Suprapubic skin (tissue), 4 donors: Measurements from ENCODE around the gene DOCK8. TPM values are rescaled to one million over a fixed set of nuclear protein-coding genes. Genes with fewer than 3 reads are reported as not detected.

Source experiments
- DNase-seq, 2 donors: peaks; one replicate each; pipeline ENCODE4 v3.0.0-alpha.2; 2019; ENCODE audit warnings: low spot score in 2 of 2
- H3K27ac ChIP-seq: fragments of 200-600 bp; sonication (generic); one replicate; pipeline ENCODE4 v1.5.1; 2019
- H3K27me3 ChIP-seq: fragments of 200-600 bp; sonication (generic); one replicate; pipeline ENCODE4 v1.5.1; 2019
- H3K36me3 ChIP-seq: fragments of 200-600 bp; sonication (generic); one replicate; pipeline ENCODE4 v1.5.1; 2019
- H3K4me1 ChIP-seq: fragments of 200-600 bp; sonication (generic); one replicate; pipeline ENCODE4 v1.5.1; 2019
- H3K4me3 ChIP-seq: fragments of 200-600 bp; sonication (generic); one replicate; pipeline ENCODE4 v1.5.1; 2019; ENCODE audit warnings: mild to moderate bottlenecking
- H3K9me3 ChIP-seq: fragments of 200-600 bp; sonication (generic); one replicate; pipeline ENCODE4 v1.5.1; 2019
- CTCF ChIP-seq, 2 donors: fragments of 200-600 bp in 1 of 2; fragments of 450-650 bp in 1 of 2; sonication (generic) in 1 of 2; IDR thresholded peaks; one replicate each; pipeline ENCODE4 v1.5.1; 2016 to 2019; ENCODE audit warnings: antibody characterized with exemption in 2 of 2, mild to moderate bottlenecking in 1 of 2, moderate library complexity in 1 of 2
- EP300 ChIP-seq: sonication (generic); formaldehyde crosslinking; IDR thresholded peaks from one replicate; pipeline ENCODE4 v1.6.1; 2017; ENCODE audit warnings: antibody characterized with exemption
- POLR2A ChIP-seq, 2 donors: fragments of 450-650 bp; IDR thresholded peaks; one replicate each; pipeline ENCODE4 v1.6.1; 2017; ENCODE audit warnings: antibody characterized with exemption in 2 of 2, mild to moderate bottlenecking in 2 of 2, moderate library complexity in 2 of 2
- POLR2AphosphoS5 ChIP-seq, 3 donors: sonication (generic); formaldehyde crosslinking; IDR thresholded peaks; one replicate each; pipeline ENCODE4 v1.6.1; 2017; ENCODE audit warnings: antibody characterized with exemption in 3 of 3
- WGBS: methylation state at CpG from one replicate; pipeline ENCODE4 v1.1.5; 2018; 5-methylcytosine and 5-hydroxymethylcytosine counted together
- total RNA-seq, 4 donors: library from RNA; depleted of rRNA; stranded (reverse); fragments of >200 nt; gene quantifications; one replicate each; pipeline ENCODE4 v1.1.0, GENCODE V29; 2016

The DOCK8 gene
- total RNA-seq, 4 donors from 2014 or later = 4.1 to 13.3 (median 10.3) TPM

GRCh38 chr9:385818-386398 is 171.2 kb downstream of the DOCK8 start:
- no peak overlapping the region for H3K27ac ChIP-seq
- peak; percentile 68 to 87 for TF ChIP-seq CTCF (IDR thresholded peaks at IDR 0.05)
- TF ChIP-seq POLR2AphosphoS5 (IDR thresholded peaks at IDR 0.05) = no peak
- H3K4me3 ChIP-seq = no peak overlapping the region
- H3K9me3 ChIP-seq = no peaks in the 10 kb centered on the region
- H3K27me3 ChIP-seq = no peaks in the 10 kb centered on the region
- DNase-seq = no peak
- WGBS = 53% methylated on average over 9 of the region's 9 CpGs
- H3K4me1 ChIP-seq = peaks cover 4% of the 10 kb centered on the region
- H3K36me3 ChIP-seq = peaks cover 19% of the 10 kb centered on the region

GRCh38 chr9:389159-389558 is 174.5 kb downstream of the DOCK8 start:
- no peak overlapping the region for H3K4me3 ChIP-seq
- no peak overlapping the region for H3K27ac ChIP-seq
- DNase-seq = no peak
- peaks cover 4% of the 10 kb centered on the region for H3K4me1 ChIP-seq
- peaks cover 10% of the 10 kb centered on the region for H3K36me3 ChIP-seq
- H3K27me3 ChIP-seq = no peaks in the 10 kb centered on the region
- H3K9me3 ChIP-seq = no peaks in the 10 kb centered on the region
- TF ChIP-seq EP300 = no peak
- no peak for TF ChIP-seq POLR2AphosphoS5 (IDR thresholded peaks at IDR 0.05)
- no peak for TF ChIP-seq CTCF (IDR thresholded peaks at IDR 0.05)
- no peak for TF ChIP-seq POLR2A (IDR thresholded peaks at IDR 0.05)
- 93% methylated on average over 2 of the region's 2 CpGs for WGBS

- peaks cover 4% of the 10 kb centered on the region for H3K4me1 ChIP-seq
- peaks cover 10% of the 10 kb centered on the region for H3K36me3 ChIP-seq
- no peak overlapping the region for H3K27ac ChIP-seq
- WGBS = 91% methylated on average over 7 of the region's 7 CpGs
- DNase-seq = no peak
- TF ChIP-seq EP300 = no peak
- TF ChIP-seq POLR2AphosphoS5 (IDR thresholded peaks at IDR 0.05) = no peak
- no peak for TF ChIP-seq CTCF (IDR thresholded peaks at IDR 0.05)
- TF ChIP-seq POLR2A (IDR thresholded peaks at IDR 0.05) = no peak
- no peak overlapping the region for H3K4me3 ChIP-seq
- no peaks in the 10 kb centered on the region for H3K27me3 ChIP-seq
- no peaks in the 10 kb centered on the region for H3K9me3 ChIP-seq
Observed at GRCh38 chr9:389758-390157, 175.1 kb downstream of the DOCK8 start.

GRCh38 chr9:392077-392804 is 177.6 kb downstream of the DOCK8 start:
- H3K4me1 ChIP-seq = no peaks in the 10 kb centered on the region
- no peaks in the 10 kb centered on the region for H3K27me3 ChIP-seq
- no peak for DNase-seq
- 88% methylated on average over 2 of the region's 2 CpGs for WGBS
- TF ChIP-seq POLR2AphosphoS5 (IDR thresholded peaks at IDR 0.05) (no peak), POLR2A (IDR thresholded peaks at IDR 0.05) (no peak), EP300 (no peak), CTCF (IDR thresholded peaks at IDR 0.05) (no peak)
- H3K9me3 ChIP-seq = no peaks in the 10 kb centered on the region
- no peak overlapping the region for H3K4me3 ChIP-seq
- H3K27ac ChIP-seq = no peak overlapping the region
- H3K36me3 ChIP-seq = peaks cover 2% of the 10 kb centered on the region

GRCh38 chr9:394347-395052 is 179.8 kb downstream of the DOCK8 start:
- no peak overlapping the region for H3K4me3 ChIP-seq
- DNase-seq = no peak
- no peaks in the 10 kb centered on the region for H3K27me3 ChIP-seq
- WGBS = 86% methylated on average over 3 of the region's 3 CpGs
- no peak overlapping the region for H3K27ac ChIP-seq
- no peaks in the 10 kb centered on the region for H3K9me3 ChIP-seq
- no peak for TF ChIP-seq EP300
- TF ChIP-seq POLR2A (IDR thresholded peaks at IDR 0.05) = no peak
- TF ChIP-seq CTCF (IDR thresholded peaks at IDR 0.05) = no peak
- TF ChIP-seq POLR2AphosphoS5 (IDR thresholded peaks at IDR 0.05) = no peak
- H3K4me1 ChIP-seq = no peaks in the 10 kb centered on the region
- H3K36me3 ChIP-seq = peaks cover under 1% of the 10 kb centered on the region
